GM12872 (cell line): ENCODE measurements around the gene LRRC26.

ENCODE experiments used
- CTCF ChIP-seq: IDR thresholded peaks from 3 replicates; pipeline ENCODE4 v1.5.1; 2011; ENCODE audit warnings: low read depth, mild to moderate bottlenecking, low read length, moderate library complexity; ENCODE audit not compliant: insufficient read depth

LRRC26 gene

GRCh38 chr9:137214620-137215019 is 44.8 kb upstream of the LRRC26 start:
- no peak for TF ChIP-seq CTCF

GRCh38 chr9:137213160-137214060 is 43.6 kb upstream of the LRRC26 start:
- TF ChIP-seq CTCF, result 0 out of 3 replicates have a peak, but pooled peaks have one; percentile 15

GRCh38 chr9:137212520-137212919 is 42.7 kb upstream of the LRRC26 start:
- TF ChIP-seq CTCF, result no peak

GRCh38 chr9:137211532-137211931 is 41.7 kb upstream of the LRRC26 start:
- no peak for TF ChIP-seq CTCF

GRCh38 chr9:137206602-137207001 is 36.8 kb upstream of the LRRC26 start:
- TF ChIP-seq CTCF, result no peak

- no peak for TF ChIP-seq CTCF
These were observed 35.5 kb upstream of the LRRC26 start, which contains the start of the genes NDOR1 and TMEM203 for GRCh38 chr9:137205126-137206069. Gene NDOR1, plus strand, starts transcription at chr9:137205700. Its CDS starts 78 bp downstream, at chr9:137205778. Gene TMEM203, minus strand, starts transcription at chr9:137205648. Its CDS starts 234 bp downstream, at chr9:137205414.

- no peak for TF ChIP-seq CTCF
These were observed 34.9 kb upstream of the LRRC26 start for GRCh38 chr9:137204731-137205125.
